Fibroblast of lung (primary cell): ENCODE measurements around the gene NUDT19.

Experiments used
- EZH2 ChIP-seq: IDR thresholded peaks from 2 replicates; pipeline ENCODE4 v1.5.1; 2012; ENCODE audit warnings: low read length, control low read depth, mild to moderate bottlenecking; ENCODE audit errors: missing control alignments
- TF ChIP-seq, protein P1 (sequence below), 2 donors: IDR thresholded peaks in 1 of 2; conservative IDR thresholded peaks in 1 of 2; 1 replicate in 1 of 2; 2 replicates in 1 of 2; pipeline ENCODE4 v1.5.1; 2011 to 2012; ENCODE audit warnings: low read length in 2 of 2, control low read depth in 1 of 2, inconsistent platforms in 1 of 2, low read depth in 1 of 2, mild to moderate bottlenecking in 1 of 2

DNA sequence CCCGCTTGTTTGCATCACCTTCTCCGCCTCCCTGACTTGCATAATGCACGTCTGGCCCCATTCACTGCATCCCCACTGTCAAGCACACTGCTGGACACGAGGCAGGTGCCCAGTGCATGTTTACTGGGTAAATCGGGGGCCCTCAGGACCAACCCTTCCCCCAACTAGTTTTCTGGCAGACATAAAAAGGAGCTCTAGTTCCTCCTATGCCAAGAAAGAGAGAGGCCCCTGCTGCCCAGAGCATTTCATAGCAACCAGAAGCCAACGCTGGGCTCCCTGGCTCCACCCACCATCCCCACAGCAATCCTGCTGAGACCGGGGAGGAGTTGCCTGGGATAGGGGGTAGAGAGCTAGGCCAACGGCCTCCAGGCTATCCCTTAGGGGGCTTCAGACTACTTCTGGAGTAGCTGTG lies 39.9 kb upstream of the NUDT19 start:
- TF ChIP-seq, protein P1, sequence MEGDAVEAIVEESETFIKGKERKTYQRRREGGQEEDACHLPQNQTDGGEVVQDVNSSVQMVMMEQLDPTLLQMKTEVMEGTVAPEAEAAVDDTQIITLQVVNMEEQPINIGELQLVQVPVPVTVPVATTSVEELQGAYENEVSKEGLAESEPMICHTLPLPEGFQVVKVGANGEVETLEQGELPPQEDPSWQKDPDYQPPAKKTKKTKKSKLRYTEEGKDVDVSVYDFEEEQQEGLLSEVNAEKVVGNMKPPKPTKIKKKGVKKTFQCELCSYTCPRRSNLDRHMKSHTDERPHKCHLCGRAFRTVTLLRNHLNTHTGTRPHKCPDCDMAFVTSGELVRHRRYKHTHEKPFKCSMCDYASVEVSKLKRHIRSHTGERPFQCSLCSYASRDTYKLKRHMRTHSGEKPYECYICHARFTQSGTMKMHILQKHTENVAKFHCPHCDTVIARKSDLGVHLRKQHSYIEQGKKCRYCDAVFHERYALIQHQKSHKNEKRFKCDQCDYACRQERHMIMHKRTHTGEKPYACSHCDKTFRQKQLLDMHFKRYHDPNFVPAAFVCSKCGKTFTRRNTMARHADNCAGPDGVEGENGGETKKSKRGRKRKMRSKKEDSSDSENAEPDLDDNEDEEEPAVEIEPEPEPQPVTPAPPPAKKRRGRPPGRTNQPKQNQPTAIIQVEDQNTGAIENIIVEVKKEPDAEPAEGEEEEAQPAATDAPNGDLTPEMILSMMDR (conservative IDR thresholded peaks at IDR 0.05 in 1 of 2, IDR thresholded peaks at IDR 0.05 in 1 of 2; ENCODE audit: low read depth in 1 of 2, low read length in 2 of 2) = peak in 1 of 2 donors; percentile 13
- no peak for TF ChIP-seq EZH2
